ENCODE results near the gene ZSCAN9.

DNA sequence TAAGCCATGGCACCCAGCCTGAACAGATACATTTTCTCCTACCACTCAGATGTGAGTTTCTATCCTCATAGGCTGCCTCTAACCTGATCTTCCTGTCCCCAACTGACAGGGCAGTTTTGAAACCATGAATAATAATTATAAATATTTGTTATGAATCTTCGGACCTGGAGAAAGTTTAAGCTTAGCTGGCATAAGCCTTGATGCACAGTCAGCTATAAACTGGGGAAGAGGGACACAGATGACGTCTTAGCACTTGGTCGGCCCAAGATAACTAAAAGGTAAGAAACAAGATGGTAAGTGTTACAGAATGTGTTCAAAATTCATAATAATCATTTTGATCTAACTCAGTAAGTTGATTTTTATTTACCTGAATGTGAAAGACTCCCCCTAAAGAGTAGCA is 18.9 kb downstream of the ZSCAN9 start:
- TF ChIP-seq POLR2AphosphoS5 (IDR thresholded peaks at IDR 0.05; ENCODE audit: low read depth, low read length) (no peak), POLR2A (IDR thresholded peaks at IDR 0.05; ENCODE audit: low read depth, low read length) (no peak)
